NK-92 (cell line): ENCODE results near the gene ADCY10.
"Not testable (repeated sequence)": the region's sequence is repeated elsewhere in the genome, so short reads cannot be mapped to it uniquely, and the experiment has no call there.

ENCODE experiments used
- DNase-seq: peaks from one replicate; lab custom pipeline; 2025; ENCODE audit not compliant: unreplicated experiment; lab: John Stamatoyannopoulos, UW

The ADCY10 gene

DNA sequence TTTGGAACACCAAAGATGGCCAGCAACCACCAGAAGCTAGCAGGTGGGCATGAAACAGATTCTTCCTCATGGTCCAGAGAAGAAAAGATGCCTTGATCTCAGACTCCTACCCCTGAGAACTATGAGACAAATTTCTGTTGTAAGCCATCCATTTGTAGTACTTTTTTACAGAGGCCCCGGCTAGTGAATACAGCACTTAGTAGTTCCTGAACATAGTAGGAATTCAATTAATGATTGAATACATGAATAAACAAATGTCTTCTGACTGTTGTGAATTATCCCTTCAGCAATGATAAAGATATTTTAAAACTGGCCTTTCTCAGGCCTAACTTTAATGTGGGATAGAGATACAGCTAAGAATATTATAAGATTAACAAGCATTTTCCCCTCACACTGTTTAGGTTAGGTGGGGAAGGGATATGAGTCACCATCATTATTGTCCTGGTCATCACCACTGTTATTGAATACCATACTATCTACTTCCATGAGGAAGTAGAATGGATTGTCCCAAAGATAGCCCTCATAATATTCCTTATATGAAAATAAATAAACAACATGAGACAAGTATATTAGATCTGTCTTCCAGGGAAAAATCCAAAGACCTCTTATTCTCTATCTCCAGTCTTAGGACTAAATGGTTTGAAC lies 51.4 kb downstream of the ADCY10 start:
- DNase-seq = no peak

DNA sequence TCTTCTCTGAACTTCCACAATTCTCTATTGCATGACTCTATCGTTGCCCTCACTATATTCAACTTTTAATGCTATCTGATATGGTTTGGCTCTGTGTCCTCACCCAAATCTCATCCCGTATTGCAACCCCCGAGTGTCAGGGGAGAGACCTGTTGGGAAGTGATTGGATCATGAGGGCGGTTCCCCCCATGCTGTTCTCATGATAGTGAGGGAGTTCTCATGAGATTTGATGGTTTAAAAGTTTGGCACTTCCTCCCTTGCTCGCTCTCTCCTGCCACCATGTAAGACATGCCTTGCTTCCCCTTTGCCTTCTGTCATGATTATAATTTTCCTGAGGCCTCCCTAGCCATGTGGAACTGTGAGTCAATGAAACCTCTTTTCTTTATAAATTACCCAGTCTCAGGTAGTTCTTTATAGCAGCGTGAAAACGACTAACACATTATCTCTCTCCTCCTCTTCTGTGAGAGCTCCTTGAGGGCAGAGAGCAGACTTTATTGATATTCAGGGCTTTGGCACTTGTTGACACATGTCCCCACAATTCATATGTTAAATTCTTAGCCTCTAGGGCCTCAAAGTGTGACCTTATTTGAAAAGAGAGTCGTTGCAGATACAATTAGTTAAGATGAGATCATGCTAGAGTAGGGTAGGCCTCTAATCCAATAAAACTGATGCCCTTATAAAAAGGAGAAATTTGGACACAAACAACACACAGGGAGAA lies 52.1 kb downstream of the ADCY10 start:
- no peak for DNase-seq

DNA sequence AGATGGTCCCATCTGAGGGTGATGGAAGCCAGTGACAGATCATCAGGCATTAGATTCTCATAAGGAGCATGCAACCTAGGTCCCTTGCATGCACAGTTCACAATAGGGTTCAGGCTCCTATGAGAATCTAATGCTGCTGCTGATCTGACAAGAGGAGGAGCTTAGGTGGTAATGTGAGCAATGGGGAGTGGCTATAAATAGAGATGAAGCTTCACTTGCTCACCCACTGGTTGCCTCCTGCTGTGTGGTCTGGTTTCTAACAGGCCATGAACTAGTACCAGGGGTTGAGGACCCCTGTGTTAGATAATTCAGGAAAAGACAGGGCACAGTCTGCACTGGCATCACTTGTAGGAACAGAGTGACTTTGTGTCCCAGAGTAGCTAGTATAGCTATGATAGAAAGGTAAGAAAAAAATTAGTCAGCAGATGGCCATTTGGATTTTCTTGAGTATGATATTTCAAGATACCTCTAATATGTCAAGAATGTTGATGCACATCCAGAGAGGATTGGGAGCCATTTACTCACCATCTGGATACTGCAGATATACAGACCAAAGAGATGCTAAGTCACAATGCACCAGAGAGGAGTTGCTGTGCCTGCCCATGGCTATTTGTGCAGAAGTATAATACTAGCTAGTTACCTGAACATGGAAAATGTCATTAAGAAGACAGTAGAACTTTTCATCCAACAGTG lies 53.6 kb downstream of the ADCY10 start:
- no peak for DNase-seq

DNA sequence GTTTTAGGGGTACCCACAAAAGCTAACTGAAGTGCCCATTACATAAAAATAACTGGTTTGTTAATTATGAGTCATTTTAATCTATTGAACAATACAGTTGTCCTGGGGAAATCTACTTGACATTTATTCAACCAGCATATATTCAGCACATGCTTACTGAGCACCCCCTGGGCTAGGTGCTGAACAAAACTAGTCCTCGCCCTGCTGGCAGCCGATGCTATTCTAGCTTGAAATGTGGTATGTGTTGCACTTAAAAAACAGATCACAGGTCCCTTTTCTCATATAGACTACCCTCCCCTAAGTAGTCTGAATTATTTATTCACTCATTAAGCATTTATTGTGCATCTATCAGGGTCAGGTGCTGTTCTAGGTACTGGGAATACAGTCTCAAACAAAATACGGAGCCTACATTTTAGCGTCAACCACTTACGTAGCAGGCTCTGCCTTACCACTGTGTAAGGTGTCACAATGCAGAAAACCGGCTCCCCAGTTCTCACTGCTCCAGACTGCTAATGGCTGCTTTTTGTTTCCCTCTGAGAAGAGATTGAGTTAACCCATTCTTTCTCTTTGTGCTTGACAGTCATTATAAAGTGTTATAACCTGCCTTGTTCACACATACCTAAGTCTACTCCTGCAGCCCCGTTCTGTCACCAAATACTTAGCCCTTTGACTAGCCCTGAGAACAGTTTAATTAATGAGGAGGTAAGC lies 57.1 kb downstream of the ADCY10 start:
- DNase-seq = no peak

DNA sequence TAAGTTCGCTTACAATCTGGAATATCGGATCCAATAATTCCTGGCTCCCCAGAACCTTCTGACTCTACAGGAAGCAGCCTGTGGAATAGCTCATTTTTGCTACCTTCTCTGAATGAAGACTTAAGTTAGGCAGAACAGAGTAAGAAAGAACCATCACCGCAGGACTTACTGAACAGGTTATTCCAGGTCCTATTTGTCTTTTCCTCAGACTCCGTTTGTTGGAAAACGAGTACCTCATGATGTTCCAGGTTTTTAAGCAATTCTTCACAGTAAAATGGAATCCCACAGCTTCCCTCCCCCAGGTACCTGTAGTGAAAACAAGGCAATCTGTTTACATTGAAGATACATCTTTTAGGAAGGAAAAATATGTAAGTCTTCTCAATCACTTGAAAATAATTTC lies 59.8 kb downstream of the ADCY10 start:
- DNase-seq = no peak

DNA sequence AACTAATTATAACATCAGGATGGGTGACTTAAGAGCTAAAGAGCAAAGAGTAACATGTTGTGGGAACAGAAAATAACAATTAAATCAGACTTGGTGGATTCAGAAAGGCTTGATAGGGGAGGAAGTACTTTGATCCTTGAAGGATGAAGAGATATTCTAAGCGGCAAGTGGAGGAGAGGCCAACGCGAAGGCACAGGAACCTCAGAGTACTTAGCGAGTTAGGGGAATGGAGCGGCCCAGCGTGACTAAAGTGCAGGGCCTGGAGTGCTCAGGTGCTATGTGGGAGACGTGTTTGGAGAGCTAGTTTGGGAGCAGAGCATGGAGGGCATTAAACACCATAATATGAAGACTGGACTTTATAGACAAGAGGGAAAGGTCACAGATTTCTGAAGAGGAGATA lies 64.3 kb downstream of the ADCY10 start:
- no peak for DNase-seq

DNA sequence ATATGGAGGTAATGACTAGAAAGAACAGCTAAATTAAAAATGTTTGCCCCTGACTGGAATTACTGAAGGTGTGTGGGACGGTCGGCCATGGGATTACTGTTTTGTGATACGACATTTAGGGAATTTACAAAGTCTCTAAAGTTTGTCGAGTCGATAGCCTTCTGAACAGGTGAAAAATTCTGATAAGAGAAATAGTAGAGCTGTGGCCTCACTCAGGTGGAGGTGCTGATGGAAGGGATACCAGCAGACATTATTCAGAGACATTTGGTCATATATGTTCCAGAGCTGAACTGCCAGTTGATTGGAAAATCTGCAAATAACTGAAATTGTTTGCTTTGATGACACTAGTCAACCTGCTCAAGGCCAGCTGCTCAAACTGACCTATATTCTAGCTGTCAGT lies 71.1 kb downstream of the ADCY10 start:
- DNase-seq = no peak

DNA sequence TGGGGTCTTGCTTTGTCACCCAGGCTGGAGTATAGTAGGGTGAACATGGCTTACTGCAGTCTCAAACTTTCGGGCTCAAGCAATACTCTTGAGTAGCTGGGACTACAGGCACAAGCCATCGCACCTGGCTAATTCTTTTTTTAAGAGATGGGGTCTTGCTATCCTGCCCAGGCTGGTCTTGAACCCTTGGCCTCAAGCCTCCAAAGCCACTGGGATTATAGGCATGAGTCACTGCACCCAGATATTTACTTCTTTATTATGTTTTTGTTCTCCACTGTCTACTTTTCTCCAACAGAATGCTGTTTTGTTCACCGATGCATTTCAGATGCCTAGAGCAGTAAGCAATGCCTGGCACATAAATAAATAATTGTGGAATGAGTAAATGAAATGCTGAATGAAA lies 72.4 kb downstream of the ADCY10 start:
- DNase-seq = no peak

DNA sequence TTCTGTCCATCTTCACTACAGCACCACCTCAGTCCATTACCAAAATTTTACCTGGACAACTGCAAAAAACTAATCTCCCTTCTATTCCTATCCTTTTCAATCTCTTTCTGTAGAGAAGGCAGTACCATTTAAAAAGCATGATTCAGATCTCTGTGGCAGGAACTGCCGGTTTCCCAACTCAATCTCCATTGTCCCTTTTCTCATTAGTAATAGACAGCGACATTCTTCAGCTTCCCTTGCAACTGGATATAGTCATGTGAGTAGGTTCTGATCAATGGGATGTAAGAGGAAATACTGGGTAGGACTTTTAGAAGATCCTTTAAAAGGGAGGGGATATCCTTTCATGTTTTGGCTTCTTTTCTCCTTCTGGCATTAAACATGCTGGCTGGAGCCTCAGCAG lies 74.9 kb downstream of the ADCY10 start:
- DNase-seq = no peak

DNA sequence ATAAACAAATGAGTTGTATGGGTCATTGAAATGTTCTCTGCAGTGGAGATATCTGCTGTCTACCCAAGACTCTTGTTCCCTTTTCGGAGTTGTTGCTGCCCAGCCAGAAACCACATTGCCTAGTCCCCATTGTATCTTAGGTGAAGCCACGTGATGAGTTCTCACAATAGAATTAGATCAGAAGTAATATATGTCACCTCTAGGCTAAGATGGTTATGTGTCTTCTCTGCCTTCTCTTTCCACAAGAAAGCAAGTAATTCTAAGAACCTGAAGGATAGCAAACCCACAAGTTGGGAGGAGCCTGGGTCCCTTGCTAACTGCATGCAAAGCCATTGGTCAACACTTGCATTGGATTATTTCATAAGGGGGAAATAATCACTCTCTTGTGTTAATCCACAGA lies 76.6 kb downstream of the ADCY10 start:
- DNase-seq = no peak

DNA sequence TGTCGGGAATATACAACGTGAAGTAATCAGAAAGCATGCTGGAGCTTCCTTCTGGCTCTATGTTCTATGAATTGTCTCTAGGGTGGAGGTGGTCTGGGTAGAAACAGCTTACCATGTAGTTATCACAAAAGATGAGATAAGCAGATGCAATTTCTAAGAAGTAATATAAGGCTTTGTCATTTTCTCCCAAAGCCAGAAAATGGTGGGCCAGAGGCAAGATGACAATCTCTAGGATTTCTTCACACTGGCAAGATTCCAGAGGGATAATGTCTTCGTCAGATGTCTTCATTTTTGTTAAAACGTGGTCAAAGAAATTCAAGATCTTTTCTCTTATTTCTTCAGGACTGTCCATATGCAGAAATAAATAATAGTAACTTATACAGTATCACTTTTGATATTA lies 77.7 kb downstream of the ADCY10 start:
- no peak for DNase-seq

DNA sequence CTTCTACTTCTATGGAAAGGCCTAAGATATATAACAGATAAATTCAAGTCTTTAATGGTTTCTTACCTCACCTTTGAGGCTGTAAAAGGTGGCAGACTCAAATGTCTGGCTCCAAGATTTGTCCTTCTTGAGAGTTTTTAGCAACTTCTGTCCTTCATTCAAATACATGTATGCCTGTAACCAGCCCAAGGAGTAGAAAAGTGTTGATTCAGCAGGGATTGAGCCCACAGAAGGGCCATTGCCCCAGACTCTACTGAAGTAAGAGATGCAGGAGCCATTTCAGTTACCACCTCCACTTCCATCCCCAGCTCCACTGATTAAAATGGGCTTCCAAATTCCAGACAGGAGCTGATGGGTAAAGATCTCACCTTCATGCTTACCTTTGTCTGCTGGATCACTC lies 80.0 kb downstream of the ADCY10 start:
- no peak for DNase-seq

DNA sequence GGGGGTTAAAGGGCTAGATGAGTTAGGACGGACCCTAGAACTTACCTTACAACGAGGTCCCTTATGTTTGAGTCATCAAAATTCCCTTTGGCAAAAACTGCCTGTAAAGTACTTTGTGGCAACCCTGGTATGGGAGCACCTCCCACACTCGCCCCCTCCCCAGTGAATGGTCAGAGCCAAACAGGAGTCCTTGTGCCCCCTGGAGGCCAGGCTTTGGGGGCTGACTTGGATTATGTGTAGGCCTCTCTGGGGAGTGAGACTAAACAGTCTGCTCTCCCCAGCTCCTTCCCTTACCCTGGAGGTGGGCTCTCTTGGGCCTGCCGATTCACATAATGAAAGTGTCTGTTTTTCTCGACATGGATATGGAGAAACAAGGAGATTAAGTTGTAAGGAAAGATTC lies 81.2 kb downstream of the ADCY10 start:
- DNase-seq = no peak

DNA sequence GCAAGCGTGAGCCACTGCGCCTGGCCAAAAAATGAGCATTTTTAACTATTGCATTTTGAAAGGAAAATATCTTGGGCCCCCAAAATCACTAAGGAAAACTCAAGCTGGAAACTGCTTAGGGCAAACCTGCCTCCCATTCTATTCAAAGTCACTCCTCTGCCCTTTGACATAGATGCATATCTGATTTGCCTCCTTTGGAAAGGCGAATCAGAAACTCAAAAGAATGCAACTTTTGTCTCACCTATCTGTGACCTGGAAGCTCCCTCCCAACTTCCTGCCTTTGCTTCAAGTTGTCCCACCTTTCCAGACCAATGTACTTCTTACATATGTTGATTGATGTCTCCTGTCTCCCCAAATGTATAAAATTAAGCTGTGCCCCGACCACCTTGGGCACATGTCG lies 83.3 kb downstream of the ADCY10 start:
- not testable (repeated sequence) for DNase-seq

DNA sequence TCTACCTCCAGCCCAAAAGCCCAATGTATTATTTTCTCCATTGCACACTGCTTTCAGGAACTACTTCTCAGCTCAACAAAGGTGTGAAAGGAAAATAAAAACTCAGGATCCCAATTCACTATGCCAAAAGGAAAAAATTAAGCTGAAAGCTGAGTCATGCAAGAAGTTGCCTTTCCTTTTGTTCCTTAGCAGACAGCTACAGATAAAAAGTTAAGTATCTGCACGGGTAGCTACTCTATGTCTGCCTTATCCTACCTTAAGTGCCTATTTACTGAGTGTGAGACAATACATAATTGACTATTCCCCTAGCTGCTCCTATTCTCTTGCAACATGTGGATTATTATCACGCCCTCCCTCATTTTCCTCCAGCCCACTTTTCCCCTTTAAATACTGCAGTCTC lies 84.1 kb downstream of the ADCY10 start:
- no peak for DNase-seq

DNA sequence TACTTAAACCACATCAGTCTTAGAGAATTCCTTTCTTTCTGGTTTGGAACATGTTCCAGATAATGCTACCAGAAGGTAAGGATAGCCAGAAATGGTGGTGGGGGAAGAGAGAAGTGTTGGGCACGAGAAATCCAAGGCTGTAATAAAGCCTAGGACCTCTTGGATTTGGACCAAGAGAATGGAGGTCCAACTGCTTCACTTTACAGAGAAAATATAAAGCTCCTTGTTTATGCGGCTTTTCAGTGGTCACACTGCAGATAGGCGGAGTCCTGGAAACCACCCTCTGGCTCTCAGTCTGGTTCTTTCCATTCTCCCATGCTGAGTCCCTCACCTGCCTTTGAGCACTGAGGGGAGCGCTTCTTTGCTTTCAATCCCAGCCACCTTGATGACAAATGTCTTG lies 87.8 kb downstream of the ADCY10 start:
- no peak for DNase-seq

DNA sequence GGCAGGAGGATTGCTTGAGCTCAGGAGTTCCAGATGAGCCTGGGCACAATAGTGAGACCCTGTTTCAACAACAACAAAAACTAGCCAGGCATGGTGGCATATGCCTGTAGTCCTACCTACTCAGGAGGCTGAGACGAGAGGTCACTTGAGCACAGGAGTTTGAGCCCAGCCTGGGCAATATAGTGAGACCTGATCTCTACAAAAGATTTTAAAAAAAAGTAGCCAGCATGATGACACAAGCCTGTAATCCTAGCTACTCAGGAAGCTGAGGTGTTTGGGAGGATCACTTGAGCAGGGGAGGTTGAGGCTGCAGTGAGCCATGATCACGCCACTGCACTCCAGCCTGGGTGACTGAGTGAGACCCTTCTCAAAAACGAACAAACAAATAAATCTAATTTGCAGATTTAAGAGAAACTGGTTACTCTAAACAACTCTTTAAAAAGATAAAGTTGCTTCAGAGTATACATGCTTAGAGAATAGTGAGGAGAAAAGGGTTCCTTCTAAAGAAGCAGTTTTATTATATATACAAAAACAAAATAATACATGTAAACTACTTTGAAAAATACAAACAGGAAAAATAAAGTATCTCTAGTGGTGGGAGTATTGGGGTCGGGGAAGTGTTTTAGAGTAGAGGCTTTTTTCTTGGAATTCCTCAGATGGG lies 88.4 kb downstream of the ADCY10 start:
- DNase-seq = no peak

DNA sequence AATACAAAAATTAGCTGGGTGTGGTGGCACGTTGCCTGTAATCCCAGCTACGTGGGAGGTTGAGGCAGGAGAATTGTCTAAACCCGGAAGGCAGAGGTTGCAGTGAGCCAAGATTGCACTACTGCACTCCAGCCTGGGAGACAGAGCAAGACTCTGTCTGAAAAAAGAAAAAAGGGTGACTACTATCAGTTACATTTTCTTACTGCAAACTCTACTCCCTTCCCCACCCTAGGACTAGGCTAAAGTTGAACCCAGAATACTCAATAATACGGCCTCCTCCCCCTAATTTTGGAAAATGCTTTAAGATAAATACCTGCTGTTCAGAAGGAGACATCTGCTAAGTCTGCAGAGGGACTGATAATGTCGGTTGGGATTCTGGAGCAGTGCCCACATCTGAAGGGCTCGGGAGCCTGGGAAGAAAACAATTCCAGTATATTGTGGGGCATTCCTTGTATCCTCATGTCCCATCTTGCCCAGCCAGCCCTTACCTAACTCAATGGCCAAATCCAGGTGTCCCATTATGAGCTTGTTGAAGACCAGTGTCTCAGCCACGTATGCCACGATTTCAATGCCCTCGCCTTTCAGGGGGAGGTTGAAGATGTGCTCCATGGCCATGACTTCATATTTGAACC lies 89.7 kb downstream of the ADCY10 start:
- no peak for DNase-seq

DNA sequence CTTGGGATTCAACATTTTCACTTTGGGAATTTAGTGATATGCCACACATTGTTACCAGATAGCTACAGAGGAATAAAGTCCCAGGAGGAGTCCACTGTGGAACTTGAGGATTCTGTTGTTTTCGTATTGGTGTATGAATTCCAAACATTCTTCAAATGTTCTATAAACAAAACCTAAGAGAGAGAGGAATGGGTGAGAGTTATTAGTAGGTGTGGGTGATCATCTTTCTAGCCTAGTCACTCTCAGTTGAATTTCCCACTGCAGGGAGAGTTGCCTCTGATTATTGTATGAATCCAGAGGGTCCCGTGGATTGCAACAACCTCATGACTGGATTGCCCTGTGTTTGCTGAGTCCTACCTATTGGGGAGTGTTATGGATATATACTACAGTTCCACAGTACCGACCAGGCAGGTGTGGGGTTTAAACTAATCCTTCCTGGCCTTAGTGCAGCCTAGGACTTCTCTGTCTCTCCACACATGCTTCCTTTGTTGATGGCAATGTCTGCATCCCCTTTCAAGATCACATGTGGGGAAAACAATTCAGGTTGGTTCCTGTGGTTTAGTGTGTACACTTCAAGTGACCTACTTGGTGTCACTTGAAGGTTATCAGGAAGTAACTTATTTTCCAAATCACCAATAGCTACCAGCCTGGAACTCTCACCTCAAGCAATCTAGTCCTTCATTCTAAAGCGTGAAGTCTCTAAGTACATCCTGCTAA lies 91.8 kb downstream of the ADCY10 start:
- DNase-seq = no peak

DNA sequence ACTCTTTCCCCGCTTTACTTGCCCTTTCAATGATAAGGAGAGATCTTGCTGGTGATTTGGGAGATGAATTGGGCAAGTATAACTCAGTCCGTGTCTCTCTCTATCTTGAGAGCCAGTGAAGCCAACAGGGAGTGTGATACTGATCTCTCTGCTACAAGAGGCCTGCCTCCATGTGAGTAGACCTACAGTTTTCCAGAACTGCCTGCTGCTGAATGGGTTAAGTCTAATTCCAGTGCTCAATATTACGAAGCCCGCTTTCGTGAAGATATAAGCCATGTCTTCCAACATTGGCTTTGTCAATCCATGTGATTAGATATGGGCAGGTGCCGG lies 92.6 kb downstream of the ADCY10 start:
- DNase-seq = no peak
